Activated naive CD4-positive, alpha-beta T cell treated with Interleukin-2 at 50 U/mL for 16 hours (primary cell): ENCODE measurements around the gene ZBTB21.

Experiments used
- DNase-seq: peaks from one replicate; pipeline ENCODE4 v3.0.0-alpha.2; 2020

Gene ZBTB21

GRCh38 chr21:41987310-41987709 is 22.9 kb downstream of the ZBTB21 start:
- no peak for DNase-seq

- no peak for DNase-seq
These were observed 24.3 kb downstream of the ZBTB21 start for GRCh38 chr21:41985662-41986416.

GRCh38 chr21:41983229-41983628 is 26.9 kb downstream of the ZBTB21 start:
- DNase-seq = no peak

GRCh38 chr21:41980561-41980960 is 29.6 kb downstream of the ZBTB21 start:
- DNase-seq = no peak

GRCh38 chr21:41979751-41980369 is 30.3 kb downstream of the ZBTB21 start:
- DNase-seq = no peak

GRCh38 chr21:41979335-41979734 is 30.8 kb downstream of the ZBTB21 start:
- DNase-seq = no peak

- no peak for DNase-seq
These were observed 32.9 kb downstream of the ZBTB21 start for GRCh38 chr21:41977034-41977950.

GRCh38 chr21:41976611-41977010 is 33.5 kb downstream of the ZBTB21 start:
- no peak for DNase-seq

- no peak for DNase-seq
These were observed 34.5 kb downstream of the ZBTB21 start for GRCh38 chr21:41975391-41976272.

GRCh38 chr21:41974752-41975053 is 35.5 kb downstream of the ZBTB21 start:
- no peak for DNase-seq

- DNase-seq = no peak
These were observed 36.1 kb downstream of the ZBTB21 start for GRCh38 chr21:41973861-41974751.

- no peak for DNase-seq
These were observed 36.7 kb downstream of the ZBTB21 start for GRCh38 chr21:41973427-41973831.

GRCh38 chr21:41972511-41973205 is 37.5 kb downstream of the ZBTB21 start:
- no peak for DNase-seq

- DNase-seq = no peak
These were observed 38.3 kb downstream of the ZBTB21 start for GRCh38 chr21:41971891-41972290.

- DNase-seq = no peak
These were observed 39.2 kb downstream of the ZBTB21 start for GRCh38 chr21:41970751-41971653.

- no peak for DNase-seq
These were observed 40.1 kb downstream of the ZBTB21 start for GRCh38 chr21:41970106-41970391.

- DNase-seq = no peak
These were observed 42.5 kb downstream of the ZBTB21 start for GRCh38 chr21:41967708-41968107.

GRCh38 chr21:41966872-41967621 is 43.1 kb downstream of the ZBTB21 start:
- no peak for DNase-seq
